Embryonic facial prominence (tissue), 1 donor: ENCODE measurements around the gene FANCF.
A peak's percentile ranks its signal among the peaks of the same experiment; 100 is the strongest.
"Not testable (repeated sequence)": the region's sequence is repeated elsewhere in the genome, so short reads cannot be mapped to it uniquely, and the experiment has no call there.

Experiments used
- DNase-seq: peaks from one replicate; pipeline ENCODE4 v3.0.0-alpha.2; 2016; ENCODE audit errors: extremely low spot score

FANCF gene

GRCh38 chr11:22625448-22626287, at the start of gene FANCF:
Gene FANCF (minus strand): TSS chr11:22625823. CDS start chr11:22625810, 13 bp downstream.
- DNase-seq = peak; percentile 95

GRCh38 chr11:22674470-22675439, 49.1 kb upstream of the FANCF start:
- no peak for DNase-seq

- DNase-seq = no peak
Measured at GRCh38 chr11:22671751-22672150, 46.1 kb upstream of the FANCF start.

- DNase-seq = no peak
Measured at GRCh38 chr11:22670830-22671229, 45.2 kb upstream of the FANCF start.

- DNase-seq = no peak
Measured at GRCh38 chr11:22669368-22669767, 43.7 kb upstream of the FANCF start.

GRCh38 chr11:22668005-22668796, 42.6 kb upstream of the FANCF start:
- DNase-seq = no peak

GRCh38 chr11:22666688-22667439, 41.2 kb upstream of the FANCF start:
- DNase-seq = no peak

GRCh38 chr11:22666325-22666687, 40.7 kb upstream of the FANCF start, which contains the start of gene GAS2:
Gene GAS2 (plus strand): TSS chr11:22666611. CDS start chr11:22674870, 8,259 bp downstream.
- DNase-seq = no peak

- no peak for DNase-seq
Measured at GRCh38 chr11:22659783-22660182, 34.2 kb upstream of the FANCF start.

GRCh38 chr11:22657101-22657694, 31.6 kb upstream of the FANCF start:
- no peak for DNase-seq

GRCh38 chr11:22656130-22656529, 30.5 kb upstream of the FANCF start:
- DNase-seq = no peak

- not testable (repeated sequence) for DNase-seq
Measured at GRCh38 chr11:22652346-22652745, 26.7 kb upstream of the FANCF start.

GRCh38 chr11:22641559-22641958, 15.9 kb upstream of the FANCF start:
- no peak for DNase-seq

GRCh38 chr11:22640862-22641261, 15.2 kb upstream of the FANCF start:
- DNase-seq = no peak

- no peak for DNase-seq
Measured at GRCh38 chr11:22635689-22636088, 10.1 kb upstream of the FANCF start.

- DNase-seq = no peak
Measured at GRCh38 chr11:22634897-22635629, 9.4 kb upstream of the FANCF start.

- DNase-seq = no peak
Measured at GRCh38 chr11:22633354-22633902, 7.8 kb upstream of the FANCF start.

- no peak for DNase-seq
Measured at GRCh38 chr11:22627421-22627820, 1.8 kb upstream of the FANCF start.

GRCh38 chr11:22626573-22627239, 1.1 kb upstream of the FANCF start:
- no peak for DNase-seq
